GM12878 (cell line): ENCODE results near the gene ADAMTS16.

Experiments
- ATF3 ChIP-seq: IDR thresholded peaks from 2 replicates; pipeline ENCODE4 v1.6.1; 2011; ENCODE audit warnings: low read depth, mild to moderate bottlenecking, low read length, moderate library complexity, borderline replicate concordance; ENCODE audit errors: extremely low read depth
- EZH2 ChIP-seq: IDR thresholded peaks from 2 replicates; pipeline ENCODE4 v1.6.1; 2012; ENCODE audit warnings: low read depth, mild to moderate bottlenecking, control low read depth, inconsistent platforms, low read length, borderline replicate concordance; ENCODE audit not compliant: control insufficient read depth
- FOXM1 ChIP-seq: IDR thresholded peaks from 2 replicates; pipeline ENCODE4 v1.6.1; 2012; ENCODE audit warnings: low read depth, mild to moderate bottlenecking, inconsistent platforms, low read length, moderate library complexity
- HDGF ChIP-seq: fragments of 450-650 bp; IDR thresholded peaks from 2 replicates; pipeline ENCODE4 v1.6.1; 2016; ENCODE audit warnings: antibody characterized with exemption
- MAX ChIP-seq: IDR thresholded peaks from 2 replicates; pipeline ENCODE4 v1.6.1; 2012; ENCODE audit warnings: low read depth, low read length, improper control_type of control experiment
- TF ChIP-seq, protein P1 (sequence below), 3 experiments: IDR thresholded peaks in 2 of 3; conservative IDR thresholded peaks in 1 of 3; 2 replicates each; pipeline ENCODE4 v1.5.1; 2011; ENCODE audit warnings: low read depth in 3 of 3, low read length in 3 of 3, mild to moderate bottlenecking in 3 of 3, control low read depth in 2 of 3, moderate library complexity in 2 of 3, inconsistent platforms in 1 of 3, mixed read lengths in 1 of 3; ENCODE audit not compliant: control insufficient read depth in 2 of 3, insufficient read depth in 1 of 3; ENCODE audit errors: extremely low read depth in 1 of 3
- TF ChIP-seq, protein P2 (sequence below): fragments of 450-650 bp; IDR thresholded peaks from 2 replicates; pipeline ENCODE4 v1.6.1; 2016; ENCODE audit warnings: mild to moderate bottlenecking

DNA sequence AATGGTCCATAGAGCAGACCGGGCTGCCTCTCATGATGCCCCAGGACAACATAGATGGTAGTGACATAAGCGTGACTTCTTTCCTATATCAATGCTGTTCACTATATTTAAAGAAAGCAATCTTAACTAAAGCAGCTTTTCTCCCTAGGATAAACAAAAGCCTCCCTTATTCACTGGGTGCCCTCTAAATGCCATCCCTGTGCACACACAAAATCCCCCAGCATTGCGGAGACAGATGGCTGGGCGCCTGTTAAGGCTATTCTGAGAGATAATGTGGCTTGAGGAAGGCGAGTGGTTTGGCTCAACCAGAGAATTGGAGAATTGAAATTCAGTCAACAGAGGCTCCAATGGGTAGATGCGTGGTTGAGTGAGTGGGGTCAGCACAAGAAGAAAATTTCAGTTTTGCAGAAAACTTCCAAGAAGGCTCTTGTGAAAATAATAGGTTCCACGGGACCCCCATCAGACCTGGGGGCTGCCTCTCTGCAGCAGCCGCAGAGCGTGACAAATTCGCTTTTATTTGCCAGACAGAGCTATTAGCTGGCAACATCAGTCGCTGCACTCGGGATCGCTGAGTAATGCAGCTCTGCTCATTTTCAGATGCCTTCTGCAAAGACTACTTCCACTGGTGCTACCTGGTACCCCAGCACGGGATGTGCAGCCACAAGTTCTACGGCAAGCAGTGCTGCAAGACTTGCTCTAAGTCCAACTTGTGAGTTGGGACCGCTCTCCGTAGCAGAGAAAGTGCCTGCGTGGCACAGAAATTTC is 178.5 kb downstream of the ADAMTS16 start:
- TF ChIP-seq ATF3 (no peak), HDGF (no peak), EZH2 (no peak), FOXM1 (no peak), MAX (no peak)
- TF ChIP-seq, protein P1, sequence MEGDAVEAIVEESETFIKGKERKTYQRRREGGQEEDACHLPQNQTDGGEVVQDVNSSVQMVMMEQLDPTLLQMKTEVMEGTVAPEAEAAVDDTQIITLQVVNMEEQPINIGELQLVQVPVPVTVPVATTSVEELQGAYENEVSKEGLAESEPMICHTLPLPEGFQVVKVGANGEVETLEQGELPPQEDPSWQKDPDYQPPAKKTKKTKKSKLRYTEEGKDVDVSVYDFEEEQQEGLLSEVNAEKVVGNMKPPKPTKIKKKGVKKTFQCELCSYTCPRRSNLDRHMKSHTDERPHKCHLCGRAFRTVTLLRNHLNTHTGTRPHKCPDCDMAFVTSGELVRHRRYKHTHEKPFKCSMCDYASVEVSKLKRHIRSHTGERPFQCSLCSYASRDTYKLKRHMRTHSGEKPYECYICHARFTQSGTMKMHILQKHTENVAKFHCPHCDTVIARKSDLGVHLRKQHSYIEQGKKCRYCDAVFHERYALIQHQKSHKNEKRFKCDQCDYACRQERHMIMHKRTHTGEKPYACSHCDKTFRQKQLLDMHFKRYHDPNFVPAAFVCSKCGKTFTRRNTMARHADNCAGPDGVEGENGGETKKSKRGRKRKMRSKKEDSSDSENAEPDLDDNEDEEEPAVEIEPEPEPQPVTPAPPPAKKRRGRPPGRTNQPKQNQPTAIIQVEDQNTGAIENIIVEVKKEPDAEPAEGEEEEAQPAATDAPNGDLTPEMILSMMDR (IDR thresholded peaks at IDR 0.05 in 2 of 3, conservative IDR thresholded peaks at IDR 0.05 in 1 of 3; ENCODE audit: control insufficient read depth in 2 of 3, extremely low read depth in 1 of 3, insufficient read depth in 1 of 3, low read depth in 3 of 3, low read length in 3 of 3): no peak
- TF ChIP-seq, protein P2, sequence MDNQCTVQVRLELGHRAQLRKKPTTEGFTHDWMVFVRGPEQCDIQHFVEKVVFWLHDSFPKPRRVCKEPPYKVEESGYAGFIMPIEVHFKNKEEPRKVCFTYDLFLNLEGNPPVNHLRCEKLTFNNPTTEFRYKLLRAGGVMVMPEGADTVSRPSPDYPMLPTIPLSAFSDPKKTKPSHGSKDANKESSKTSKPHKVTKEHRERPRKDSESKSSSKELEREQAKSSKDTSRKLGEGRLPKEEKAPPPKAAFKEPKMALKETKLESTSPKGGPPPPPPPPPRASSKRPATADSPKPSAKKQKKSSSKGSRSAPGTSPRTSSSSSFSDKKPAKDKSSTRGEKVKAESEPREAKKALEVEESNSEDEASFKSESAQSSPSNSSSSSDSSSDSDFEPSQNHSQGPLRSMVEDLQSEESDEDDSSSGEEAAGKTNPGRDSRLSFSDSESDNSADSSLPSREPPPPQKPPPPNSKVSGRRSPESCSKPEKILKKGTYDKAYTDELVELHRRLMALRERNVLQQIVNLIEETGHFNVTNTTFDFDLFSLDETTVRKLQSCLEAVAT: no peak
